ENCODE measurements around the gene TACR1. TPM values are rescaled to one million over a fixed set of nuclear protein-coding genes. Genes with fewer than 3 reads are reported as not detected.
A peak's percentile ranks its signal among the peaks of the same experiment; 100 is the strongest.

The TACR1 gene
- total and polyA plus RNA-seq, 2 experiments from 2014 or later = 3.5 to 7.3 TPM

DNA sequence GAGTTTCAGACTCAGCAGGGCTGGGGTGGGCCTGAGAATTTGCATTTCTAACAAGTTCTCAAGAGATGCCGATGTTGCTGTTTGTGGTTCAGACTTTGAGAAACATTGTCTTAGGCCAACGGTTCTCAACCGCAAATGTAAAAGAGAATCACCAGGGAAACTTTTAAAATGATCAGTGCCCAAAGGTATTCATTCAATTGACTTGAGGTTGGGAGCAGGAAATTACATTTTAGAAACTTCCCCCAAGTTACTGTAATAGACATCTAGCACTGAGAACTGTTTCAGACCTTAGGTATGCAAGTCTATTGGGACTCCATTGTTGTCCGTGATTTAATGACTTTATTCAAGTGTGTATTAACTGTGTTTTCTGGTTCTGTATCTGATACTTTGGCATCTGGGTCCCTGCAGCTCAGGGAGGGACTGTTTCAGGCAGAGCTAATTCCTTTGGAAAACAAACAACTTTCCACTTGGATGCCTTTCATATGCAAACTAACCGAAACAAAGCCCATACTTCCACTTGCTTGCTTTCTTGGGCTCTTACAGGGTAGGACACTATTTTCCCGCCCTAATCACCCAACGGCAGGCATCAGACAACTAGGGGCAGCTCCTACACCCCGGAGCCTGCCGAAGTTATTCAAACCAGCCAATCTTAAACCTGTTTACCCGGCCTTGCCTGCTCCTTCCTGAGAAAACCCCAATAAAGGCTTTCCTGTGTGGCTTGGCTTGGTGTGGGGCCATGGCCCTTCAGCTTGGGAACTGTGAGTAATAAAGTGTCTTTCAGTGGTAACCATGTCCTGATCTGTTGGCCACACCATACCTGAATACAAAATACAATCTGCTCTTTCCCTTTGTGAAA, 143.3 kb downstream of the TACR1 start:
- Histone ChIP-seq H3K36me3 (ENCODE audit: insufficient read depth) (no peaks in the 10 kb centered on the region), H4K20me1 (replicated peaks; ENCODE audit: insufficient read depth) (no peaks in the 10 kb centered on the region), H3K4me2 (peak overlapping the region; percentile 33), H3F3A (replicated peaks; ENCODE audit: low read depth) (peaks cover 6% of the 10 kb centered on the region), H2AFZ (no peak overlapping the region), H3K4me3 (peak overlapping the region; percentile 7; the same call in 1 of the 2 replicates), H3K79me2 (replicated peaks; ENCODE audit: insufficient read depth) (no peaks in the 10 kb centered on the region), H3K4me1 (ENCODE audit: insufficient read depth) (peaks cover 46% of the 10 kb centered on the region), H3K27me3 (ENCODE audit: insufficient read depth) (no peaks in the 10 kb centered on the region), H3K9me2 (ENCODE audit: insufficient read depth) (no peaks in the 10 kb centered on the region), H3K27ac (ENCODE audit: low read depth) (peak overlapping the region; percentile 93)
- Mint-ChIP-seq H3K4me1 (peaks cover 67% of the 10 kb centered on the region), H3K9me3 (no peaks in the 10 kb centered on the region), H3K27ac (peak overlapping the region; percentile 91), H3K27me3 (ENCODE audit: insufficient read depth, low read depth, poor library complexity) (peaks cover 8% of the 10 kb centered on the region), H3K36me3 (ENCODE audit: low read depth) (no peaks in the 10 kb centered on the region; the same call in 2 of the 3 replicates), H3K4me3 (peak overlapping the region; percentile 23; the same call in 2 of the 3 replicates)
- ATAC-seq = peak; percentile 93
- peak; percentile 96 for DNase-seq (ENCODE audit: low spot score)
- peak; percentile 41 for TF ChIP-seq POLR2AphosphoS5 (IDR thresholded peaks at IDR 0.05; ENCODE audit: low read depth)
- TF ChIP-seq STAT1 (IDR thresholded peaks at IDR 0.05; ENCODE audit: unreplicated experiment) = no peak
- no peak for TF ChIP-seq ZNF331 (CRISPR knock-in tag; IDR thresholded peaks at IDR 0.05; ENCODE audit: low read depth)
- TF ChIP-seq ZNF114 (CRISPR knock-in tag; IDR thresholded peaks at IDR 0.05) = no peak
- peak; percentile 73 for TF ChIP-seq NANOG (IDR thresholded peaks at IDR 0.05; ENCODE audit: borderline replicate concordance)

GRCh38 chr2:75055142-75055819, 144.0 kb downstream of the TACR1 start:
- peaks cover 6% of the 10 kb centered on the region for H3F3A ChIP-seq (replicated peaks; ENCODE audit: low read depth)
- Mint-ChIP-seq H3K27me3 (ENCODE audit: insufficient read depth, low read depth, poor library complexity) (peaks cover 8% of the 10 kb centered on the region), H3K4me3 (no peak overlapping the region), H3K4me1 (peaks cover 68% of the 10 kb centered on the region), H3K36me3 (ENCODE audit: low read depth) (no peaks in the 10 kb centered on the region; the same call in 2 of the 3 replicates), H3K9me3 (no peaks in the 10 kb centered on the region), H3K27ac (peak overlapping the region; percentile 91; the same call in 1 of the 2 replicates)
- no peaks in the 10 kb centered on the region for H3K79me2 ChIP-seq (replicated peaks; ENCODE audit: insufficient read depth)
- no peaks in the 10 kb centered on the region for H3K36me3 ChIP-seq (ENCODE audit: insufficient read depth)
- peak overlapping the region; percentile 85 for H3K27ac ChIP-seq (ENCODE audit: low read depth)
- DNase-seq (ENCODE audit: low spot score) = peak; percentile 31
- peak overlapping the region; percentile 1; the same call in 1 of the 2 replicates for H3K4me3 ChIP-seq
- TF ChIP-seq EZH2 (IDR thresholded peaks at IDR 0.05; ENCODE audit: low read depth, unreplicated experiment) (no peak), CTCF (conservative IDR thresholded peaks at IDR 0.05; ENCODE audit: low read depth in 2 of 2) (no peak), STAT1 (IDR thresholded peaks at IDR 0.05; ENCODE audit: unreplicated experiment) (no peak), CREB1 (CRISPR knock-in tag; IDR thresholded peaks at IDR 0.05; ENCODE audit: low read depth) (no peak)
- peak overlapping the region; percentile 31 for H3K4me2 ChIP-seq
- no peak overlapping the region for H2AFZ ChIP-seq
- no peaks in the 10 kb centered on the region for H3K27me3 ChIP-seq (ENCODE audit: insufficient read depth)
- ATAC-seq = peak; percentile 16
- peaks cover 46% of the 10 kb centered on the region for H3K4me1 ChIP-seq (ENCODE audit: insufficient read depth)
- no peaks in the 10 kb centered on the region for H4K20me1 ChIP-seq (replicated peaks; ENCODE audit: insufficient read depth)
- H3K9me2 ChIP-seq (ENCODE audit: insufficient read depth) = no peaks in the 10 kb centered on the region

All from GM23338 (cell line).